ENCODE data around the gene MECR. TPM values are rescaled to one million over a fixed set of nuclear protein-coding genes. Genes with fewer than 3 reads are reported as not detected.

The MECR gene
- total RNA-seq, 1 experiment from 2014 or later = 42.9 TPM

DNA sequence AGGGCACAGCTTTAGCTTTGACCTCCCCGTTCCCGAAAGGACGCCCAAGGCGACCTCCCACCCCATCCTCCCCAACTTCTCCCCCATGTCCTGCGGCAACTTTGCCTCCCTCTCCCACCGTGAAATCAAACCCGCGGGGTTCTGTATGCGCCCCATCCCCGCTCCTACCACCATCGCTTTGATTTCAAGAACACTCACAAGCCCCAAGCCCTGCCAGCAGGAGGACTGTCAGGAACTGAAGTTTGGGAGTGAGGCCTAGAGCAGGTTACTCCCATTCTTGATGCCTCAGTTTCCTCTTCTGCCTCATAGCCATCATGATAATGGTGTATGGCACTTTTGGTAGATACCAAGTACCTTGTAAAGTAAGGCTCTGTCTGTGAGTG, 7.9 kb upstream of the MECR start:
- ChIA-PET POLR2A (no interaction called here), RAD21 (ENCODE audit: low non-redundant PET in 1 of 2, low total read pairs in 2 of 2, uncharacterized antibody in 2 of 2, unreplicated experiment in 2 of 2) (no interaction called here), CTCF (interaction anchor here (1.3 kb wide), 1 partner anchor 94 kb away, joined by 3 read pairs; no protein-coding TSS in a partner anchor)
- ATAC-seq (no peak), DNase-seq (ENCODE audit: low read depth, low spot score) (no peak)
- intact Hi-C loops (cut with micrococcal nuclease) = loop anchor here (5.0 to 10.0 kb wide), 7 partner anchors 136 to 1676 kb away; no protein-coding TSS in a partner anchor
- peak overlapping the region; percentile 61 for H3K9ac ChIP-seq (ENCODE audit: low read length)
- no peaks in the 10 kb centered on the region for H4K20me1 ChIP-seq (ENCODE audit: insufficient read depth)
- peak overlapping the region; percentile 54 to 64 for H3K4me3 ChIP-seq (replicated peaks in 1 of 2; ENCODE audit: low read depth in 1 of 2, low read length in 2 of 2)
- H3K79me2 ChIP-seq (ENCODE audit: insufficient read depth, low read length) = peaks cover 17% of the 10 kb centered on the region; the same call in 1 of the 2 replicates
- no TSS peak for BruUV-seq (replicated peaks)
- H3K27me3 ChIP-seq (ENCODE audit: insufficient read depth, low read length) = no peaks in the 10 kb centered on the region
- H3K4me2 ChIP-seq (ENCODE audit: low read length) = peak overlapping the region; percentile 84
- H3K9me3 ChIP-seq (ENCODE audit: control insufficient read depth in 1 of 2, insufficient read depth in 1 of 2, low read depth in 1 of 2, low read length in 2 of 2) = no peaks in the 10 kb centered on the region
- no peaks in the 10 kb centered on the region for H3K9me2 ChIP-seq (ENCODE audit: insufficient read depth)
- TF ChIP-seq CEBPB (IDR thresholded peaks at IDR 0.05; ENCODE audit: low read depth) = no peak
- no peak for TF ChIP-seq POLR2A (IDR thresholded peaks at IDR 0.05; ENCODE audit: borderline replicate concordance, extremely low read depth, insufficient read depth, insufficient read length)
- TF ChIP-seq POLR2AphosphoS5 (IDR thresholded peaks at IDR 0.05; ENCODE audit: low read depth, low read length) = no peak
- TF ChIP-seq JUND (IDR thresholded peaks at IDR 0.05) = no peak
- no peak for TF ChIP-seq ZNF274 (IDR thresholded peaks at IDR 0.05; ENCODE audit: low read depth, low read length)
- TF ChIP-seq EZH2phosphoT487 (IDR thresholded peaks at IDR 0.05; ENCODE audit: borderline replicate concordance) = no peak
- no peak for TF ChIP-seq ZFX (IDR thresholded peaks at IDR 0.05)
- TF ChIP-seq EZH2 (IDR thresholded peaks at IDR 0.05) = no peak
- TF ChIP-seq, protein P1, sequence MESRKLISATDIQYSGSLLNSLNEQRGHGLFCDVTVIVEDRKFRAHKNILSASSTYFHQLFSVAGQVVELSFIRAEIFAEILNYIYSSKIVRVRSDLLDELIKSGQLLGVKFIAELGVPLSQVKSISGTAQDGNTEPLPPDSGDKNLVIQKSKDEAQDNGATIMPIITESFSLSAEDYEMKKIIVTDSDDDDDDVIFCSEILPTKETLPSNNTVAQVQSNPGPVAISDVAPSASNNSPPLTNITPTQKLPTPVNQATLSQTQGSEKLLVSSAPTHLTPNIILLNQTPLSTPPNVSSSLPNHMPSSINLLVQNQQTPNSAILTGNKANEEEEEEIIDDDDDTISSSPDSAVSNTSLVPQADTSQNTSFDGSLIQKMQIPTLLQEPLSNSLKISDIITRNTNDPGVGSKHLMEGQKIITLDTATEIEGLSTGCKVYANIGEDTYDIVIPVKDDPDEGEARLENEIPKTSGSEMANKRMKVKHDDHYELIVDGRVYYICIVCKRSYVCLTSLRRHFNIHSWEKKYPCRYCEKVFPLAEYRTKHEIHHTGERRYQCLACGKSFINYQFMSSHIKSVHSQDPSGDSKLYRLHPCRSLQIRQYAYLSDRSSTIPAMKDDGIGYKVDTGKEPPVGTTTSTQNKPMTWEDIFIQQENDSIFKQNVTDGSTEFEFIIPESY (IDR thresholded peaks at IDR 0.05; ENCODE audit: extremely low read depth, insufficient replicate concordance, low read length) = no peak
- TF ChIP-seq RAD21 (IDR thresholded peaks at IDR 0.05; ENCODE audit: low read depth) = no peak
- TF ChIP-seq ELF1 (IDR thresholded peaks at IDR 0.05; ENCODE audit: borderline replicate concordance, low read depth) = no peak
- no peak for TF ChIP-seq SP1 (IDR thresholded peaks at IDR 0.05; ENCODE audit: low read depth)
- H3K4me1 ChIP-seq (ENCODE audit: control insufficient read depth in 1 of 2, insufficient read depth in 2 of 2, low read length in 2 of 2) = peaks cover 17 to 31% of the 10 kb centered on the region in 2 experiments
- no peaks in the 10 kb centered on the region for H3K36me3 ChIP-seq (ENCODE audit: control insufficient read depth in 1 of 2, insufficient read depth in 2 of 2, low read length in 2 of 2)
- no peak overlapping the region for H2AFZ ChIP-seq (ENCODE audit: low read depth, low read length, poor library complexity, severe bottlenecking)
- H3K27ac ChIP-seq (ENCODE audit: low read depth, low read length) = peak overlapping the region; percentile 53
